ENCODE data around the gene PDCD5.

DNA sequence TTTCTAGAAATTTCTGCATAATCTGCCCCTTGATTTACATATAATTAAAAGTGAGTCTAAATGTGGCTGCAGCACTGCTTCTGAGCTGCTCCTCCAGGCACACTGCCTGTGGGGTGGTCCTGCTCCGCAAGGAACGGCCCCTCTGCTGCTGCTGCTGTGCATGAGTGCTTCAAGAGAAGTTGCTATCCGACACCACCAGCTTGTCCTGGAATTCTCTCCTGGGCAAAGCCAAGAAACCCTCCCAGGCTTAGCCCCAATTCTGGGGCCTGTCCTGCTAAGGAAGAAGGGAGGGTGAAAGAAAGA, 7.5 kb upstream of the PDCD5 start:
- TF ChIP-seq EZH2 (IDR thresholded peaks at IDR 0.05) (no peak), POLR2AphosphoS5 (IDR thresholded peaks at IDR 0.05; ENCODE audit: borderline replicate concordance, low read depth, low read length) (no peak), FOXP2 (optimal IDR thresholded peaks at IDR 0.05; ENCODE audit: control extremely low read depth, extremely low read length, insufficient read depth) (no peak)

Measured in SK-N-MC (cell line).